Hippocampal formation (tissue), 2 donors: ENCODE results near the gene AHNAK.

ENCODE experiments used
- DNase-seq, 2 donors: peaks; one replicate each; lab custom pipeline; 2025; lab: John Stamatoyannopoulos, UW

The AHNAK gene

DNA sequence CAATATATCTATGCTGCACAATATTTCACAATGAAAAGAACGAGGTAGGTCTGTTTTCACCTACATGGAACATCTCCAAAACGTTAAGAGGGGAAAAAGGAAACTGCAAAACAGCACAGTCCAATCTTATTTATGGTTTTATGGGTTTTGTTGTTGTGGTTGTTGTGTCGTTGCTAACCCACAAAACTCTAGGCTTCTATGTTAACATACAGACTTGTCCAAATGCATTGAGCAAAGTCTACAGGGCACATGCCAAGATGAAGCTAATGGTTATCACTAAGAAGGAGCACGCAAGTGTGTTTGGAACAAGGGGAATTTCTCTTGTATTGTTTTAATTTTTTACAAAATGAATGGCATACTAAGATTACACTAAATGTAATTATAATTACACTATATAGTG lies 48.6 kb downstream of the AHNAK start:
- no peak for DNase-seq

DNA sequence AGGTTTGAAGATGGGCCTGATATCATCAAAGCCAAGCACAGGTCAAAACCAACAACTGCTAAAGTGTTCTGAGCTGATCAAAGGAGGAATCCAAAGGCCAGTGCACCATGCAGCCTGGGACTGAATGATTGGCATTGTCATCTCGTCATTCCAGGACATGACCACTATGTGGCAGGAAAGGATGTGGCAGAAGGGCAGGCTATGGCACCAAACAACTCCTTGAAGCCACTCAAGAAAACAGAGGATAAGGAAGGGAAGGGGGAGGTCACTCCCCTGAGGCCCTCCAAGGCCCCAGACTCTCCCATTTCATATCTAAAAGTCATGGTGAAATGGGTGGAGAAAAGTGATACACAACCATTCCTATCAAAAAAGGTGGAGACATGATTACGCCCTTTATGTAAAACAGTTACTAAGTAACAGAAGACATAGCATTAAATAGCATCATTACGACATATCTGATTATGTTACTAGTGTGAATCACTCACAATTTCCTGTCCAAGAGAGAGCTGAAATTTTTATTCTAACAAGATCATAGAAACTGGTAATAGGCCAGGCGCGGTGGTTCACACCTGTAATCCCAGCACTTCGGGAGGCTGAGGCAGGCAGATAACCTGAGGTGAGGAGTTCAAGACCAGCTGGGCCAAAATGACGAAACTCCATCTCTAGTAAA lies 49.3 kb downstream of the AHNAK start:
- peak; percentile 47 to 51 for DNase-seq

GRCh38 chr11:62496676-62497075 lies 49.9 kb downstream of the AHNAK start:
- DNase-seq: no peak

DNA sequence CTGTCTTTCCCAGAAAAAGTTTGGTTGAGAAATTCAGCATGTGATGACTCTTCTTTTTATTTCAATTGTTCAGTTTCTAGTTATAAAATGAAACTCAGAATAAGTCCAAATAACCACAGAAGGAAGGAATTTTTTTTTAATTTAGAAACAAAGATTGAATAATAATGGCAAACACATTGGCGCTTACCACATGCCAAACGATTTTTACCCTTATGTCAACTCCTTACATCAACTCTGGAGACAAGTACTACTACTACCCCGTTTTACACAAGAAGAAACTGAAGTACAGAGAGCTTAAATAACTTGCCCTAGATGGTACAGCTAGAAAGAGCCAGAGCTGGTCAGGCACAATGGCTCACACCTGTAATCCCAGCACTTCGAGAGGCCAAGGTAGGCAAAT lies 52.4 kb downstream of the AHNAK start:
- no peak for DNase-seq

DNA sequence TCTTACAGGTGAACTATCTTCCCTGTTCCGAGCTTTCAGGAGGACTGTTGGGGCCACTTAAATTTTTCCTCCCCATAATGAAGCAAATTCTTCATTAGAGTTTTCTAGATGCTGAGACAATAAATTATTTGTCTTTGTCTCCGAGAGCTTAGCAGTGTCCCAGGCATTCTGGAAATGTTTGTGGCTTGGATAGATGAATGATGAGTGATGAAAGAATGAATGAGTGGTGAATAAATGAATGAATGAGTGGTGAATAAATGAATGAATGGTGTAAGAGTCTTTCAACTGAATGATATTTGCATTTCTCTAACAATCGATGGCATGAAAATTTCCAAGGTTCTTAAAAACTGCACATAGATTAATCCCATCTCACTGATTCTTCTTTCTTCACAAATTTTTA lies 52.8 kb downstream of the AHNAK start:
- DNase-seq: no peak

- no peak for DNase-seq
These were observed 54.0 kb downstream of the AHNAK start for GRCh38 chr11:62492586-62492985.

- no peak for DNase-seq
These were observed 54.9 kb downstream of the AHNAK start for GRCh38 chr11:62491571-62492329.

DNA sequence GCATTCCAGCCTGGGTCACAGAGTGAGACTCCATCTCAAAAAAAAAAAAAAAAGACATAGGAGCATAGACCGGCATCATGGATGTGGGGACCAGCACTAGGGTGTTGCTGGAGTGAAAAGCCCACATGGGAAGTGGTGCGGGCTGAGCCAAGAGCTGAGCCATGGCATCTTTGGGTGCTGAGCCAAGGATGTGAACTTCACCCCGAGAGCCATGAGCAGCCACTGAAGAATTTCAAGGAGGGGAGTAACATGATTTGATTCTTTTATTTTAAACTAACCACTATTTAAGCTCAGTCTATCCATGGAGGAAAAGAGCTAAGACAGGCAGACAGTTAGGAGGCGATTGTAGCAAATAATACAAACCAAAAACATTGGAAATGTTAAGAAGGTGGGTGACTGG lies 57.4 kb downstream of the AHNAK start:
- DNase-seq: no peak

DNA sequence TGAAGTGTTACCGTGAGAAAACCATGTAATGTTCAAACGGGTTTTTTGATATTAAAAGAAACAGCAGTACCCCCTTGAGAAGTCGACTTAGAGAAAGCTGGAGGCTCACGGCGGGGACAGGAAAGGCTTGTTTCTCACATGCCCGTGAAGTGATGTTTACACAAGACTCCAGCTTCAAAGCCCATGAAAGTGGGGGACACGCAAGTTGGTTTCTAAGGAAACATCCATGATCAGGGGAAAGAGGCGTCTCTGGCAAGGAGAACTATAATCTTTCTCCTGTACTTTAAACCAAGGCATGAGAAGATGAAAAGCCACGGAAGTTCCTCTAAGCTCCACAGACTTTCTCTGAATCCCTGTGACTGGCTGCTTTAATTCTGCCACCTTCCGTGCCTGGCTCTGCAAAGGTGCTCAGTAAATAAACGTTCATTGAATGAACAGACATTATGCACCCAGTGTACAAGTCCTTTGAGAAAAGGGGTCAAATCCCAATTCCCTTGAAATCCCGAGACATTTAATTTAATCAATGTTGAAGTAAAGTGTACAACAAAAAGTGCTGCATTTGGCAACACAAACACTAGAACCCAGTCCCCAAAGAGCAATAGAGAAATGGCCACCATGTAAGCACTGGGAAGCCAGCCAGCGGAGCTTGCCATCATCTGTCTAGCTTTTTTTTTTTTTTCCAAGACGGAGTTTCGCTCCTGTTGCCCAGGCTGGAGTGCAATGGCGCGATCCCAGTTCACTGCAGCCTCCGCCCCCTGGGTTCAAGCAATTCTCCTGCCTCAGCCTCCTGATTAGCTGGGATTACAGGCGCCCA lies 58.7 kb downstream of the AHNAK start:
- DNase-seq: no peak

GRCh38 chr11:62487136-62487535 lies 59.5 kb downstream of the AHNAK start:
- DNase-seq: no peak

- DNase-seq: no peak
These were observed 62.3 kb downstream of the AHNAK start for GRCh38 chr11:62484352-62484751.

DNA sequence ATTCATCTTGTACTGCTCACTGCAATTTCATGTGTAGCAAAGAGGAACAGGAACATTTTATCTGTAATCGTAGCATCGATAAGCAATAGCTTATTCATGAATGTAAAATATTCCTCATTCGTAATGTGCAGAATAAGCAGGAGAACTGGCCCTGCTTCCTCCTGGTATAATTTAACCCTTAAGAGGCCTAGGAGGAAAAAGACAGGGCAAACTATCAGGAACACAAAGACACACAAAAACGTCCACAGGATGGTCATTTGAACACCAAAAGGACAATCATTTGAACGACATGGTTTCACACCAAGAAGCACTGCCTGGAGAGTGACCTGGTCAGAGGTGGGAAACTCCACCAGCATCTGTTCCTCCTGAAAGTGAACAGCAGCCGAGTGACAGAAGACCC lies 63.9 kb downstream of the AHNAK start:
- no peak for DNase-seq

DNA sequence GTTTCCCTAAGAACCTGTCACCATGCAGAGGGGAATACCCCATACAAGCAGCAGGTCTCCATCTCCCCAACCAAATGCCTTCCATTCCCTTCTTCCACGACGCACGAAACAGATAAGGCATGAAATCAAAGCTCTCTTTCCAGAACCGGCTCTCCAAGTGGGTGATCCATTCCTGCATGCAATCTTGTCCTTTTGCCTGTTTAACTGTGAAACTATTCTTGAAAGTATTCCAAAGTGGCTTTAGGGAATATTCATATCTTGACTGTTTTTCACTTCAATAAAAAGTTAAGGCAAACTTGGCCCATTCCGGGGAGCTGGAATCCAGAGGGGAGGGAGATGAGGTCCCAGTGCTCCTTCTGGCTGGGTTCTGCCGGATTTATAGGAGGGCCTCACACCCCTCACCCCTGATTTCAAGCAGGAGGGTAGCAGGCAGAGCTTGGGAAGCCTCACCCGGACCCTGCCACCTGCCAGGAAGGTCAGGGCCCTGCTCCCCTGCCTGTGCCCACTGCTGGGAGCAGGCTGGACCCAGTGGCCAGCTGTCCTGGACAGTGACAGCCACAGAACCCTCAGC lies 66.9 kb downstream of the AHNAK start:
- no peak for DNase-seq

DNA sequence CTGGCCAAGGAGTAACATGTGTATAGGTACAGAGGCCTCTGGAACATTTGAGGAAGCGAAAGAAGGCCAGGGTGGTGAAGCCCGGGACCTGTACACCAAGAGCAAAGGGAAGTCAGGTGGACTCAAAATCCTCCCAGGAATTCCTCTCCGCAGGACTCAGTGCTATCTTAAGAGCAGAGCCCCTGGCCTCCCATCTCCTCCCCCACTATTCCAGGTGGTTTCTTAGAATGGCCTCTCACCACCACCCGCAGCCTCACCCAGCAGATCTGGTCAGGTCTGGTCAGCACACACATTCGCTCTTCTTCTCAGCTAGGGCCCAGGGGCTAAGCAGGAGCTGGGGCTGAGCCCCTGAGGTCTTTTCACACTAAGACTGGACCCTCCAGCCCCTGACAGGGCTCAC lies 68.7 kb downstream of the AHNAK start:
- no peak for DNase-seq

DNA sequence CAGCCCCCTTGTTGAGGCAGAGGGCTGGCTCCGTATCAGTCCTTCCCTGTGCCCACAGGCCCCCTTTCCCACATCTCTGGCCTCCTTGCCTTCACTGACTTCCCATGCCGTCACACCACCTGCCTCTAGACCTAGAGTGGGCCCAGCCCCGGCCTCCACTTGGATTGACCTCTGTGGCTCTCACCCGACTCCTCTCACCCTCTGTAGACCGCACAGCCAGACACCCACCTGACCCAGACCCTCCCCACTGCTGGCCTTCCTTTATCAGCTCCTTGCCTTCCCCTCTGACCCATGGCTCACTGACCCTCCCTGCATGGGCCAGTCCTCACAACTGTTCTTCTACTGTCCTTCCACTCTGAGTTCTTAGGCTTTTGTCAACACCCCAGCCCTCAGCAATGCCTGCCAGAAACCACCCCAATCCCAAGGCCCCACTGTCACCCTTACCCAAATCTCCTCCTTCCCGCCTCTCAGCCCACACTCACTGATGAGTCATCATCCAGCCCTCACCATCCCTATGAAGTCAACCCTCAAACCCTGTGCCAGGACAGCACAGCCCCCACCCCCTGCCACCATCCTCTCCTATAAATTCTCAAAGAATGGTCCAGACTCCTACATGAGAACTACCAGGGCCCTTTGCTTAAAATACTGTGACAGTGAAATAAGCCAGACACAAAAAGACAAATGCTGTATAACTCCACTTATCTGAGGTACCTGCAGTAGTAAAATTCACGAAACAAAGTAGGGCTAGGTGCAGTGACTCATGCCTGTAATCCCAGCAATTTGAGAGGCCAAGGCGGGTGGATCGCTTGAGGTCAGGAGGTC lies 74.3 kb downstream of the AHNAK start:
- no peak for DNase-seq

DNA sequence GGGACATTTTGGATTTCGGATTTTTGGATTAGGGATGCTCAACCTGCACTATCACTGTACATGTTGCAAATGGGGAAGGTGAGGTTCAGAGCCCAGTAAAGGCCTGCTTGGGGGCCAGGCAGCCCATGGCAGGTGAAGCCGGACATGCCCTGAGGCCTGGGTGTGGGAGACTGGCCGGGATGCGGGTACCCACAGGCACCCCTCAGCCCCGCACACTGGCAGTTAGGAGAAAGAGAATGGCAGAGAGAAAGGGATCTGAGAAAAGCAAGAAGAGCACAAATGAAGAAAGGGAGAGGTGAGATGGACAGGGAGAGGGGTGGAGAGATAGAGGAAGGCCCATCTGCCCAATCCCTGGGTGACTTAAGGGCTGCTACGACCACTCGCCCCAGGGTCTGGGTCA lies 75.0 kb downstream of the AHNAK start:
- no peak for DNase-seq

GRCh38 chr11:62468577-62468976 lies 78.0 kb downstream of the AHNAK start:
- DNase-seq: no peak

DNA sequence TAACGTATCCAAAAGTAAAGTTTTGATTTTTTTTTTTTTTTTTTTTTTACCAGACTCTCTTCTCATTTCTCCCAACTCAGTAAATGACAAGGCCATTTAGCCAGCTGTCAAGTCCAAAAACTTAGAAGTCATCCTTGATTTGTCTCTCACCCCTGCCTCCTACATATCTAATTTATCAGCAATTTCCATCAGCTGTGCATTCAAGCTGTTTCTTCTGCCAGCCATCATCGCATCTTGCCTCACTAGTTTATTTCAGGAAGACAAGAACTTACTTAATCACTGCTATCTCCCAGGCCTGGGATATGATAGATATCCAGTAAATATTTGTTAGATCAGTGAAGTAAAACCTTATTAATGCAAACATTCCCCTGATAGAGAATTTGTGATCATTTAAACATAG lies 80.2 kb downstream of the AHNAK start:
- no peak for DNase-seq

- DNase-seq: no peak
These were observed 82.0 kb downstream of the AHNAK start for GRCh38 chr11:62464655-62465054.

DNA sequence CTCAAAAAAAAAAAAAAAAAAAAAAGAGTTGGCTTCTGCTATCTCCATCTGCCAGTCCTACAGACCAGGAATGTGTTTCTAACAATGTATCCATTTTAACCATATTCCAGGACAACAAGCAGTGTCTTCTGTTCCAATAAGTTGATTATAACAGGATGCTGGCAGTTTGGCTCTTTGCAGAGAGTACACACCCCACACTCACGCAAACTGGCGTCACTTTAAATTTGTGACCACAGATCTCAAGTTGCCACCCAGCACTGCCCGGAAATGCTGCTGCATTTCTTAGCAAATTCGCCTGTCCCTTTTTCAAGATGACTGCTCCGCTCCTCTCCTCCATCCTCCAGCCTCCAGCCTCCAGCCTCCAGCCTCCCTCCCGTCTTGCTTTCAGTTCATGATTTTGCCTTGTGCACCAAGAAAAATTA lies 83.5 kb downstream of the AHNAK start:
- DNase-seq: no peak

DNA sequence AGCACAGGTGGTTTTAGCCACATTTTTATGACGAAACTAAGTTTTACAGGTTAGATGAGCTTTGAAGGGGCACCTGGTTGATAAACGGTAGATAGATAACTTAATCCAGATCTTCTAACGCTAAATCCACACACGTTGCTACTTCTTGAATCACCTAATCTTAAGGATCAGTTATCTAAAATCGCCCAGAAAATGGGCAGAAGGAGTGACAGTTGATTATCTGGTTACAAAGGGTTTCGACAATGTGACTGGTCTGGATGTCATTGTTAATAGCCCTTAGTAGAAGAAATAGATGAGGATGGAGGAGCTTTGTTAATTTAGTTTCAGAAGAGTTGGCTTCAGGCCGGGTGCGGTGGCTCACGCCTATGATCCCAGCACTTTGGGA lies 84.1 kb downstream of the AHNAK start:
- DNase-seq: no peak
